HepG2 (cell line): Measurements from ENCODE around the gene PRIMA1. TPM values are rescaled to one million over a fixed set of nuclear protein-coding genes. Genes with fewer than 3 reads are reported as not detected.
A peak's percentile ranks its signal among the peaks of the same experiment; 100 is the strongest.

Experiments used
- HNF4G ChIP-seq, 2 experiments: sonication (generic) in 1 of 2; formaldehyde crosslinking in 1 of 2; IDR thresholded peaks; 2 replicates each; pipeline versions ENCODE4 v1.4.0 to v1.6.1; 2011 to 2020; ENCODE audit warnings: borderline replicate concordance in 2 of 2, low read depth in 2 of 2, mild to moderate bottlenecking in 2 of 2, low read length in 1 of 2, missing genetic modification reagents in 1 of 2, moderate library complexity in 1 of 2
- HOXA3 ChIP-seq: sonication (generic); formaldehyde crosslinking; IDR thresholded peaks from 2 replicates; pipeline ENCODE4 v1.5.0; 2020; ENCODE audit warnings: missing genetic modification reagents
- HOXD1 ChIP-seq: sonication (generic); formaldehyde crosslinking; IDR thresholded peaks from 2 replicates; pipeline ENCODE4 v1.5.0; 2020; ENCODE audit warnings: missing genetic modification reagents
- KAT8 ChIP-seq: IDR thresholded peaks from 2 replicates; pipeline ENCODE4 v1.6.1; 2016; ENCODE audit warnings: missing genetic modification reagents, missing compliant biosample characterization
- MAFF ChIP-seq: IDR thresholded peaks from 2 replicates; pipeline ENCODE4 v1.6.1; 2011; ENCODE audit warnings: low read depth, low read length, improper control_type of control experiment
- NRL ChIP-seq: sonication (generic); formaldehyde crosslinking; IDR thresholded peaks from 2 replicates; pipeline ENCODE4 v1.5.0; 2020; ENCODE audit warnings: missing genetic modification reagents, mild to moderate bottlenecking, moderate library complexity, borderline replicate concordance
- PCBP2 ChIP-seq: fragments of 200-400 bp; formaldehyde crosslinking; optimal IDR thresholded peaks from 2 replicates; pipeline ENCODE3; 2018; ENCODE audit warnings: low read length, low read depth; ENCODE audit not compliant: poor library complexity, severe bottlenecking
- POLR2A ChIP-seq, 2 experiments: IDR thresholded peaks; 2 replicates each; pipeline ENCODE4 v1.6.1; 2011; ENCODE audit warnings: low read depth in 2 of 2, low read length in 2 of 2, mild to moderate bottlenecking in 1 of 2, moderate library complexity in 1 of 2; ENCODE audit not compliant: insufficient read depth in 1 of 2
- POLR2AphosphoS5 ChIP-seq: IDR thresholded peaks from 2 replicates; pipeline ENCODE4 v1.6.1; 2012; ENCODE audit warnings: low read depth, low read length
- RELA ChIP-seq: sonication (generic); formaldehyde crosslinking; IDR thresholded peaks from 2 replicates; pipeline ENCODE4 v1.4.0; 2020; ENCODE audit warnings: missing genetic modification reagents
- REXO4 ChIP-seq: sonication (generic); formaldehyde crosslinking; IDR thresholded peaks from 2 replicates; pipeline ENCODE4 v1.8.0; 2022; ENCODE audit warnings: missing genetic modification reagents, mild to moderate bottlenecking, borderline replicate concordance
- SATB2 ChIP-seq: sonication (generic); formaldehyde crosslinking; IDR thresholded peaks from 2 replicates; pipeline ENCODE4 v1.5.0; 2020; ENCODE audit warnings: missing genetic modification reagents
- SIN3A ChIP-seq: IDR thresholded peaks from 2 replicates; pipeline ENCODE4 v1.6.1; 2011; ENCODE audit warnings: low read depth, mild to moderate bottlenecking, control low read depth, low read length, borderline replicate concordance
- SRSF9 ChIP-seq: fragments of 200-400 bp; formaldehyde crosslinking; IDR thresholded peaks from 2 replicates; pipeline ENCODE4 v1.6.1; 2018; ENCODE audit warnings: borderline replicate concordance, mild to moderate bottlenecking, low read depth, low read length; ENCODE audit not compliant: insufficient read depth, poor library complexity, severe bottlenecking
- ZBTB8A ChIP-seq: sonication (generic); formaldehyde crosslinking; IDR thresholded peaks from 2 replicates; pipeline ENCODE4 v1.4.0; 2020; ENCODE audit warnings: mild to moderate bottlenecking, low read depth, missing genetic modification reagents, borderline replicate concordance
- ZFP82 ChIP-seq: sonication (generic); formaldehyde crosslinking; IDR thresholded peaks from 2 replicates; pipeline ENCODE4 v1.5.1; 2020; ENCODE audit warnings: mild to moderate bottlenecking, missing genetic modification reagents, borderline replicate concordance
- ZNF557 ChIP-seq: sonication (generic); formaldehyde crosslinking; IDR thresholded peaks from 2 replicates; pipeline ENCODE4 v1.4.0; 2020; ENCODE audit warnings: missing genetic modification reagents
- polyA plus RNA-seq, 8 experiments: library from polyadenylated mRNA; depleted of rRNA in 3 of 8; stranded (reverse) in 7 of 8; unstranded in 1 of 8; fragments of >200 nt; fragmentation: Illumina TruSeq in 4 of 8; extraction: Trizol in 4 of 8; gene quantifications; 2 replicates each; pipeline versions ENCODE4 v1.2.1 to v1.2.3, GENCODE V29; 2011 to 2016; ENCODE audit warnings: low read depth in 4 of 8, missing spikeins in 1 of 8, mixed read lengths in 1 of 8; ENCODE audit not compliant: insufficient read depth in 1 of 8
- total RNA-seq, 5 experiments: library from RNA; depleted of rRNA; stranded (reverse); fragments of >200 nt; fragmentation: Illumina TruSeq; extraction: Trizol; gene quantifications; 2 replicates each; pipeline ENCODE4 v1.2.3, GENCODE V29; 2016; ENCODE audit warnings: low read depth in 1 of 5
- TF ChIP-seq, protein P1 (sequence below): sonication (generic); formaldehyde crosslinking; IDR thresholded peaks from 2 replicates; pipeline ENCODE4 v1.5.0; 2020; ENCODE audit warnings: missing genetic modification reagents
- TF ChIP-seq, protein P2 (sequence below): sonication (generic); IDR thresholded peaks from 2 replicates; pipeline ENCODE4 v1.6.1; 2016; ENCODE audit warnings: low read depth, borderline replicate concordance
- TF ChIP-seq, protein P3 (sequence below): sonication (generic); formaldehyde crosslinking; IDR thresholded peaks from 2 replicates; pipeline ENCODE4 v1.4.0; 2020; ENCODE audit warnings: low read depth, missing genetic modification reagents
- TF ChIP-seq, protein P4 (sequence below): sonication (generic); formaldehyde crosslinking; IDR thresholded peaks from 2 replicates; pipeline ENCODE4 v1.5.0; 2020; ENCODE audit warnings: mild to moderate bottlenecking, missing genetic modification reagents
- TF ChIP-seq, protein P5 (sequence below): sonication (generic); formaldehyde crosslinking; IDR thresholded peaks from 2 replicates; pipeline ENCODE4 v1.4.0; 2020; ENCODE audit warnings: missing genetic modification reagents, low read depth, mild to moderate bottlenecking, borderline replicate concordance

The PRIMA1 gene
- total and polyA plus RNA-seq, 2 of the 13 experiments (the other 11 are each of a cell fraction or from before 2014, with no cell fraction given): 2.4 to 3.2 TPM

DNA sequence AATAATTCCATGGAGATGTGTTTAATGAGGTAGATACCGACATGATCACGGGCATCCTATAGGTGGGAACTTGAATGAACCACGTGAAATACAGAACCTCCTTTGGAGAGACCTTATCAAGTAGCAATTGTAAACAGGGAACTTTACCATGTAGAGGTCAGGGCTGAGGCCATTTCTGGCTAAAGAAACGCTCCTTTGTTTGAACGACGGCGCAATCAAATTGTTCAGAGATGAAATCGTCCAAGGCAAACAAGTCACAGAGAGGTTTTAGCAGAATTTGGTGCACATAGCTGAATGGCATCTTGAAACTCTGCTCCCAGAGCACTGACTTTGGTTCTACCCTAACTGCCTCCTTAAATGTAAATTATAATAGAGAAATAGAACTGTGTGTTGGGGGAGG, 9.8 kb downstream of the PRIMA1 start (continued):
- TF ChIP-seq, protein P1, sequence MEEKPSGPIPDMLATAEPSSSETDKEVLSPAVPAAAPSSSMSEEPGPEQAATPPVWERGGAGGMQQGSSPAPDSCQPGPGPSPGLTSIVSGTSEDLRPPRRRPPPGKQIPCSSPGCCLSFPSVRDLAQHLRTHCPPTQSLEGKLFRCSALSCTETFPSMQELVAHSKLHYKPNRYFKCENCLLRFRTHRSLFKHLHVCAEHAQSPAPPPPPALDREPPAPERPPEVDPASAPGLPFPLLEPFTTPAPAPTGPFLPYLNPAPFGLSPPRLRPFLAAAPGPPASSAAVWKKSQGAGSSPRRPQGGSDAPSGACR (CRISPR knock-in tag): no peak
- TF ChIP-seq MAFF (no peak), HNF4G (IDR thresholded peaks at IDR 0.05; ENCODE audit: borderline replicate concordance, low read depth, low read length) (no peak), HNF4G (CRISPR knock-in tag; IDR thresholded peaks at IDR 0.05; ENCODE audit: borderline replicate concordance, low read depth) (no peak), SRSF9 (no peak), PCBP2 (no peak), SIN3A (no peak), ZBTB8A (CRISPR knock-in tag) (no peak), ZNF557 (CRISPR knock-in tag) (no peak; the same call in 1 of the 2 replicates), POLR2A (IDR thresholded peaks at IDR 0.05; ENCODE audit: insufficient read depth in 1 of 2, low read depth in 2 of 2, low read length in 2 of 2) (no peak), HOXD1 (CRISPR knock-in tag) (no peak), POLR2AphosphoS5 (no peak), REXO4 (CRISPR knock-in tag) (no peak), HOXA3 (CRISPR knock-in tag) (peak; percentile 43; the same call in 1 of the 2 replicates), SATB2 (CRISPR knock-in tag) (no peak), KAT8 (CRISPR knock-in tag) (peak; percentile 66), NRL (CRISPR knock-in tag) (no peak), ZFP82 (CRISPR knock-in tag) (no peak), RELA (no peak)
- TF ChIP-seq, protein P2, sequence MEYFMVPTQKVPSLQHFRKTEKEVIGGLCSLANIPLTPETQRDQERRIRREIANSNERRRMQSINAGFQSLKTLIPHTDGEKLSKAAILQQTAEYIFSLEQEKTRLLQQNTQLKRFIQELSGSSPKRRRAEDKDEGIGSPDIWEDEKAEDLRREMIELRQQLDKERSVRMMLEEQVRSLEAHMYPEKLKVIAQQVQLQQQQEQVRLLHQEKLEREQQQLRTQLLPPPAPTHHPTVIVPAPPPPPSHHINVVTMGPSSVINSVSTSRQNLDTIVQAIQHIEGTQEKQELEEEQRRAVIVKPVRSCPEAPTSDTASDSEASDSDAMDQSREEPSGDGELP: no peak
- TF ChIP-seq, protein P3, sequence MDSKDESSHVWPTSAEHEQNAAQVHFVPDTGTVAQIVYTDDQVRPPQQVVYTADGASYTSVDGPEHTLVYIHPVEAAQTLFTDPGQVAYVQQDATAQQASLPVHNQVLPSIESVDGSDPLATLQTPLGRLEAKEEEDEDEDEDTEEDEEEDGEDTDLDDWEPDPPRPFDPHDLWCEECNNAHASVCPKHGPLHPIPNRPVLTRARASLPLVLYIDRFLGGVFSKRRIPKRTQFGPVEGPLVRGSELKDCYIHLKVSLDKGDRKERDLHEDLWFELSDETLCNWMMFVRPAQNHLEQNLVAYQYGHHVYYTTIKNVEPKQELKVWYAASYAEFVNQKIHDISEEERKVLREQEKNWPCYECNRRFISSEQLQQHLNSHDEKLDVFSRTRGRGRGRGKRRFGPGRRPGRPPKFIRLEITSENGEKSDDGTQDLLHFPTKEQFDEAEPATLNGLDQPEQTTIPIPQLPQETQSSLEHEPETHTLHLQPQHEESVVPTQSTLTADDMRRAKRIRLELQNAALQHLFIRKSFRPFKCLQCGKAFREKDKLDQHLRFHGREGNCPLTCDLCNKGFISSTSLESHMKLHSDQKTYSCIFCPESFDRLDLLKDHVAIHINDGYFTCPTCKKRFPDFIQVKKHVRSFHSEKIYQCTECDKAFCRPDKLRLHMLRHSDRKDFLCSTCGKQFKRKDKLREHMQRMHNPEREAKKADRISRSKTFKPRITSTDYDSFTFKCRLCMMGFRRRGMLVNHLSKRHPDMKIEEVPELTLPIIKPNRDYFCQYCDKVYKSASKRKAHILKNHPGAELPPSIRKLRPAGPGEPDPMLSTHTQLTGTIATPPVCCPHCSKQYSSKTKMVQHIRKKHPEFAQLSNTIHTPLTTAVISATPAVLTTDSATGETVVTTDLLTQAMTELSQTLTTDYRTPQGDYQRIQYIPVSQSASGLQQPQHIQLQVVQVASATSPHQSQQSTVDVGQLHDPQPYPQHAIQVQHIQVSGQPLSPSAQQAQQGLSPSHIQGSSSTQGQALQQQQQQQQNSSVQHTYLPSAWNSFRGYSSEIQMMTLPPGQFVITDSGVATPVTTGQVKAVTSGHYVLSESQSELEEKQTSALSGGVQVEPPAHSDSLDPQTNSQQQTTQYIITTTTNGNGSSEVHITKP (CRISPR knock-in tag): peak; percentile 73; the same call in 1 of the 2 replicates
- TF ChIP-seq, protein P4, sequence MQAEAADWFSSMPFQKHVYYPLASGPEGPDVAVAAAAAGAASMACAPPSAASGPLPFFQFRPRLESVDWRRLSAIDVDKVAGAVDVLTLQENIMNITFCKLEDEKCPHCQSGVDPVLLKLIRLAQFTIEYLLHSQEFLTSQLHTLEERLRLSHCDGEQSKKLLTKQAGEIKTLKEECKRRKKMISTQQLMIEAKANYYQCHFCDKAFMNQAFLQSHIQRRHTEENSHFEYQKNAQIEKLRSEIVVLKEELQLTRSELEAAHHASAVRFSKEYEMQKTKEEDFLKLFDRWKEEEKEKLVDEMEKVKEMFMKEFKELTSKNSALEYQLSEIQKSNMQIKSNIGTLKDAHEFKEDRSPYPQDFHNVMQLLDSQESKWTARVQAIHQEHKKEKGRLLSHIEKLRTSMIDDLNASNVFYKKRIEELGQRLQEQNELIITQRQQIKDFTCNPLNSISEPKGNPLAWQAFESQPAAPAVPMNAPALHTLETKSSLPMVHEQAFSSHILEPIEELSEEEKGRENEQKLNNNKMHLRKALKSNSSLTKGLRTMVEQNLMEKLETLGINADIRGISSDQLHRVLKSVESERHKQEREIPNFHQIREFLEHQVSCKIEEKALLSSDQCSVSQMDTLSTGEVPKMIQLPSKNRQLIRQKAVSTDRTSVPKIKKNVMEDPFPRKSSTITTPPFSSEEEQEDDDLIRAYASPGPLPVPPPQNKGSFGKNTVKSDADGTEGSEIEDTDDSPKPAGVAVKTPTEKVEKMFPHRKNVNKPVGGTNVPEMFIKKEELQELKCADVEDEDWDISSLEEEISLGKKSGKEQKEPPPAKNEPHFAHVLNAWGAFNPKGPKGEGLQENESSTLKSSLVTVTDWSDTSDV (CRISPR knock-in tag): no peak
- TF ChIP-seq, protein P5, sequence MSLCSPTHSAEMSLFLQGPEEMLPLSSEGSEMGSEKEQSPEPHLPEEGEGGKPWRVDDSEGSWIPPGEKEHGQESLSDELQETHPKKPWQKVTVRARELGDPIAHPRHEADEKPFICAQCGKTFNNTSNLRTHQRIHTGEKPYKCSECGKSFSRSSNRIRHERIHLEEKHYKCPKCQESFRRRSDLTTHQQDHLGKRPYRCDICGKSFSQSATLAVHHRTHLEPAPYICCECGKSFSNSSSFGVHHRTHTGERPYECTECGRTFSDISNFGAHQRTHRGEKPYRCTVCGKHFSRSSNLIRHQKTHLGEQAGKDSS (CRISPR knock-in tag): no peak
